Vagina (tissue), 2 donors: ENCODE measurements around the gene MRPS31. TPM values are rescaled to one million over a fixed set of nuclear protein-coding genes. Genes with fewer than 3 reads are reported as not detected.

Source experiments
- DNase-seq, 2 donors: peaks; one replicate each; pipeline ENCODE4 v3.0.0-alpha.2; 2017; ENCODE audit errors: extremely low spot score in 2 of 2
- H3K27ac ChIP-seq: fragments of 200-600 bp; sonication (generic); one replicate; pipeline ENCODE4 v1.5.1; 2019
- H3K27me3 ChIP-seq: fragments of 200-600 bp; sonication (generic); one replicate; pipeline ENCODE4 v1.5.1; 2019
- H3K36me3 ChIP-seq, 2 donors: fragments of 200-600 bp; sonication (generic); one replicate each; pipeline ENCODE4 v1.5.1; 2017 to 2019
- H3K4me1 ChIP-seq: fragments of 200-600 bp; sonication (generic); one replicate; pipeline ENCODE4 v1.5.1; 2019
- H3K4me3 ChIP-seq, 2 donors: fragments of 200-600 bp; sonication (generic); 1 replicate in 1 of 2; 2 replicates in 1 of 2; pipeline ENCODE4 v1.5.1; 2016 to 2019
- H3K9me3 ChIP-seq: fragments of 200-600 bp; sonication (generic); one replicate; pipeline ENCODE4 v1.5.1; 2019
- POLR2A ChIP-seq, 2 donors: fragments of 450-650 bp; IDR thresholded peaks; one replicate each; pipeline ENCODE4 v1.6.1; 2017; ENCODE audit warnings: antibody characterized with exemption in 2 of 2, mild to moderate bottlenecking in 2 of 2, moderate library complexity in 2 of 2
- POLR2AphosphoS5 ChIP-seq, 2 donors: sonication (generic); formaldehyde crosslinking; IDR thresholded peaks; one replicate each; pipeline ENCODE4 v1.9.0; 2017; ENCODE audit warnings: antibody characterized with exemption in 2 of 2, mild to moderate bottlenecking in 2 of 2, low read depth in 1 of 2; ENCODE audit not compliant: insufficient read depth in 1 of 2
- intact Hi-C: fragments of 100-400 bp; cut with DNase I; formaldehyde crosslinking; loops from one replicate; pipeline ENCODE4 v1.15.1; 2023
- total RNA-seq: library from RNA; depleted of rRNA; stranded (reverse); fragments of >200 nt; gene quantifications from one replicate; pipeline ENCODE4 v1.2.3, GENCODE V29; 2016
- TF ChIP-seq, protein P1 (sequence below), 3 experiments: fragments of 450-650 bp in 2 of 3; fragments of 200-600 bp in 1 of 3; sonication (generic) in 1 of 3; IDR thresholded peaks; one replicate each; pipeline ENCODE4 v1.5.1; 2017 to 2019; ENCODE audit warnings: antibody characterized with exemption in 3 of 3, mild to moderate bottlenecking in 2 of 3, moderate library complexity in 2 of 3

The MRPS31 gene
- total RNA-seq, 1 donor from 2014 or later, result 17.9 TPM

DNA sequence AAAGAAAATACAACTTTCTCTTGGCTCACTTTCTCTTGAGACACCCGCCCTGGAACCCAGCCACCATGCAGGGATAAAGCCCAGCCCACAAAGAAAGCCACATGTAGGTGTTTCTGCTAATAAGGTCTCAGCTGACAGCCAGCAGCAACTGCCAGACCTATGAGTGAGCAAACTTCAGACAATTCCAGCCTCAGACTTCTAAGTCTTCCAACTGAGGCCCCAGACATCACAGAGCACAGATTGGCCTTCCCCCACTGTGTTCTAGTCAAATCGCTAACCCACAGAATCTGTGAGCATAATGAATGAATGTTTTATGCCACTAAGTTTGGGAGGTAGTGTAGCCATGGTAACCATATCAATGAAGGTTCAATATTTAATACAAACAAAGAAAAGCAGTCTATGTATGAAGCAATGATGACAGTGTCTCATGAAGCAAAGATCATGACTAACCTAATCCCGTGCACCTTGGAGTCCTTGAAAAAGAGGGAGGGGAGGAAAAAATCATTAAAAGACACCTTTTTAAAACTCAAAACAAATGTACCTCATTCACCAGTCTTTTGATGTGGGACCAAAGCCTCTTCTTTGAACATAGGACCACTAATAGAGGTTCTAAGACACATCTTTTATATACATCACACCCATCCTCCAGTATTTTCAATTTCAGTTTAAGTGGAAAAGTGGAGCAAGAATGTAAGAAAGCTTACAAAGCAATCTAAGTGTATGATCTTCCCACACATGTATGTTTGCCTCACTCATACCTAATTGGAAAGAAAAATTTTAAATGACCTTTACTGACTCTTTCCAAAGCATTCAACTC lies 6.2 kb downstream of the MRPS31 start:
- intact Hi-C loops, result no loop called here
- Histone ChIP-seq H3K4me1 (no peaks in the 10 kb centered on the region), H3K27ac (no peak overlapping the region), H3K4me3 (no peak overlapping the region), H3K36me3 (no peaks in the 10 kb centered on the region), H3K27me3 (no peaks in the 10 kb centered on the region), H3K9me3 (no peaks in the 10 kb centered on the region)
- DNase-seq, result no peak
- no peak for TF ChIP-seq POLR2A (IDR thresholded peaks at IDR 0.05)
- no peak for TF ChIP-seq POLR2AphosphoS5 (IDR thresholded peaks at IDR 0.05; ENCODE audit: insufficient read depth in 1 of 2, low read depth in 1 of 2)
- TF ChIP-seq, protein P1, sequence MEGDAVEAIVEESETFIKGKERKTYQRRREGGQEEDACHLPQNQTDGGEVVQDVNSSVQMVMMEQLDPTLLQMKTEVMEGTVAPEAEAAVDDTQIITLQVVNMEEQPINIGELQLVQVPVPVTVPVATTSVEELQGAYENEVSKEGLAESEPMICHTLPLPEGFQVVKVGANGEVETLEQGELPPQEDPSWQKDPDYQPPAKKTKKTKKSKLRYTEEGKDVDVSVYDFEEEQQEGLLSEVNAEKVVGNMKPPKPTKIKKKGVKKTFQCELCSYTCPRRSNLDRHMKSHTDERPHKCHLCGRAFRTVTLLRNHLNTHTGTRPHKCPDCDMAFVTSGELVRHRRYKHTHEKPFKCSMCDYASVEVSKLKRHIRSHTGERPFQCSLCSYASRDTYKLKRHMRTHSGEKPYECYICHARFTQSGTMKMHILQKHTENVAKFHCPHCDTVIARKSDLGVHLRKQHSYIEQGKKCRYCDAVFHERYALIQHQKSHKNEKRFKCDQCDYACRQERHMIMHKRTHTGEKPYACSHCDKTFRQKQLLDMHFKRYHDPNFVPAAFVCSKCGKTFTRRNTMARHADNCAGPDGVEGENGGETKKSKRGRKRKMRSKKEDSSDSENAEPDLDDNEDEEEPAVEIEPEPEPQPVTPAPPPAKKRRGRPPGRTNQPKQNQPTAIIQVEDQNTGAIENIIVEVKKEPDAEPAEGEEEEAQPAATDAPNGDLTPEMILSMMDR (IDR thresholded peaks at IDR 0.05), result no peak

DNA sequence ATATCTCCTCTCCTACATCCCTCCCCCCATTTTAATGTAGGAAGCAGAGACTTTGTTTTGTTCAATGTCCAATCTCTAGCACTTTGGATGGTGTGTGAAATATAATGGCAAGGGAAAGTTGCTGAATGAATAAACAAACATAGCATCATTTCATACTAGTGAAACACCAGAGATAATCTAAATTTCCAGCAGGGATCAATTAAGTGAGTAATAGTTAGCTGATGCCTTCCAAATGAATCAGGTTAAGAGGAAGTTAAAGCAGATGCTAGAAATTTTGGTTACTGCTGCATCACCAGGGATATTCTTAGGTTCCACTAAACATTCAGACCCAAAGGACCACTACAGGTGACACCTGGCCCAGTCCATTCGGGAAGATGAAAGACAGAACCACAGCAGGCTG lies 8.1 kb downstream of the MRPS31 start:
- Histone ChIP-seq H3K27me3 (no peaks in the 10 kb centered on the region), H3K9me3 (no peaks in the 10 kb centered on the region), H3K4me1 (no peaks in the 10 kb centered on the region), H3K36me3 (no peaks in the 10 kb centered on the region), H3K4me3 (no peak overlapping the region), H3K27ac (no peak overlapping the region)
- DNase-seq, result no peak
- intact Hi-C loops, result no loop called here
- no peak for TF ChIP-seq POLR2A (IDR thresholded peaks at IDR 0.05)
- TF ChIP-seq, protein P1 (IDR thresholded peaks at IDR 0.05), result no peak
- no peak for TF ChIP-seq POLR2AphosphoS5 (IDR thresholded peaks at IDR 0.05; ENCODE audit: insufficient read depth in 1 of 2, low read depth in 1 of 2)

DNA sequence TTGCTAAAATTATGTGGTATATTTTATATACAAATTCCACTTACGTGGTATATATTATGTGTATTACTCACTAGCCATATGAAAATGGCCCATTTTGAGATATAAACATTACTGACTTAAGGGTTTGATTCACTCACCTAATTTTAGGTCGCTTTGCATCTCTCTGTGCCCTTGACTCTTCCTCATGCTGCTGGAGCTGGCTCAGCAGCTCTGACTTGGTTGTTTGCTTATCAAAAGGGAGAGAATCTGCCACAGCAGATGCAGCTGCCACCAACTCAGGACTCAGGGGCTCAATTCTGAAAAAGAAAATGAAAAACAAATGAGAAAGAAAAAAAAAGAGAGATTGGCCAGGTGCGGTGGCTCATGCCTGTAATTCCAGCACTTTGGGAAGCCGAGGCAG lies 12.2 kb downstream of the MRPS31 start:
- Histone ChIP-seq H3K4me1 (no peaks in the 10 kb centered on the region), H3K27ac (no peak overlapping the region), H3K9me3 (no peaks in the 10 kb centered on the region), H3K36me3 (peaks cover 0 to 24% of the 10 kb centered on the region in 2 donors), H3K4me3 (no peak overlapping the region), H3K27me3 (no peaks in the 10 kb centered on the region)
- no peak for DNase-seq
- TF ChIP-seq POLR2AphosphoS5 (IDR thresholded peaks at IDR 0.05; ENCODE audit: insufficient read depth in 1 of 2, low read depth in 1 of 2) (no peak), POLR2A (IDR thresholded peaks at IDR 0.05) (no peak)
- TF ChIP-seq, protein P1 (IDR thresholded peaks at IDR 0.05), result no peak
- intact Hi-C loops, result no loop called here

DNA sequence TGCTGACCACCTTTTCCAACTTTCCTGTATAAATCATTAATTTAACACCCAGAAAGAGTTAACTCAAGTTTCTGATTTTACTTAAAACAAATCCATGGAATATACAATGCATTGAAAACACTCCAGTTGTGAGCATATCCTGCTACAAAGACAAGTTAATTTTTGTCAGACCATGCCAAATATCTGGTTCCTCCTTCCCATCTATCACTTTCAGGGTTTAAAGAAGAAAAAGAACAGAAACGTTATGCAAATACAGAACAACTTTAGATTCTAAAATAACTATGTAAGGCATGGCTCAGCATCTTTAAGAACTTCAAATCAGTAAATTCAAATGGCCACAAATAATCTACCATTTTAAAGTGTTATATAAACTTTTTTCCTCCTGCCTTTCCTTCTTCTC lies 14.9 kb downstream of the MRPS31 start:
- intact Hi-C loops, result no loop called here
- H3K27me3 ChIP-seq, result no peaks in the 10 kb centered on the region
- H3K9me3 ChIP-seq, result no peaks in the 10 kb centered on the region
- no peak overlapping the region for H3K4me3 ChIP-seq
- no peak for TF ChIP-seq POLR2A (IDR thresholded peaks at IDR 0.05)
- TF ChIP-seq, protein P1 (IDR thresholded peaks at IDR 0.05), result no peak
- no peak for TF ChIP-seq POLR2AphosphoS5 (IDR thresholded peaks at IDR 0.05; ENCODE audit: insufficient read depth in 1 of 2, low read depth in 1 of 2)
- peaks cover 0 to 42% of the 10 kb centered on the region in 2 donors for H3K36me3 ChIP-seq
- no peak overlapping the region for H3K27ac ChIP-seq
- DNase-seq, result no peak
- H3K4me1 ChIP-seq, result no peaks in the 10 kb centered on the region

DNA sequence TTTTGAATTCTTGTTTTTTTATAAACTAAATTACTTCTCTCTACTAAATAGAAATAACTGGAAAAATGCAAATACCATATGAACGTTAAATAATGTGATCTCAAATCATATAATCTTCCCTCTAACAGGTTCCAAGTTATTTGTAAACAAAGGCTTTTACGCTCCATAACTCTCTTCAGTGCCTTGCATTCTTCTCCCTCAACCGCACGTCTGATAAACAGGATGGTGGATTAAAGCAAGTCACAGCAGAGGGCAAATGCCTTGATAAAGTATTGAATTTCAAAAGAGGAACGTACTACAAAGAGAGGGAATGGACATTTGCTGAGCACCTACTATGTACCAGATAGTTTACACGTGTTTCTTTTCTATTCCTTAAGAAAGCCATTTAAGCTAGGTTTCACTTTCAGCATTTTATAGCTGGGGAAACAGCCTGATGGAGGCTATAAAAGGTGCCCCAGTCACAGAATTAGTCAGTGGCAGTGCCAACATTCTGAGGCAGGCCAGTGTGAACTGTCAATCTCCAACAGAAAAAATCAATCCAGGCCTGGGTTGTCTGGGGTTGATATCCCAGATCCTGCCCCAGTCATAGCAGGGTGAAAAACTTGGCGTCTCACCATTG lies 15.8 kb downstream of the MRPS31 start:
- Histone ChIP-seq H3K27me3 (no peaks in the 10 kb centered on the region), H3K4me1 (no peaks in the 10 kb centered on the region), H3K4me3 (no peak overlapping the region), H3K27ac (no peak overlapping the region), H3K36me3 (peaks cover 0 to 46% of the 10 kb centered on the region in 2 donors), H3K9me3 (no peaks in the 10 kb centered on the region)
- intact Hi-C loops, result no loop called here
- no peak for DNase-seq
- TF ChIP-seq, protein P1 (IDR thresholded peaks at IDR 0.05), result no peak
